ENCODE measurements around the gene ARHGAP18. TPM values are rescaled to one million over a fixed set of nuclear protein-coding genes. Genes with fewer than 3 reads are reported as not detected.

ARHGAP18 gene
- total and polyA plus RNA-seq, 7 donors, result 1.6 to 6.8 (median 5.5) TPM

- no peak overlapping the region for H3K27ac ChIP-seq
- H3K9me3 ChIP-seq, result no peaks in the 10 kb centered on the region
- DNase-seq (no peak), ATAC-seq (no peak)
- WGBS, 3 donors, result 80 to 93% (median 87%) methylated on average over 2 of the region's 2 CpGs
- no peak for TF ChIP-seq CTCF (IDR thresholded peaks at IDR 0.05)
- H3K4me1 ChIP-seq, result no peaks in the 10 kb centered on the region
- intact Hi-C loops (cut with DNase I), result no loop called here
- no peaks in the 10 kb centered on the region for H3K27me3 ChIP-seq (ENCODE audit: insufficient read depth in 3 of 3, low read length in 2 of 3)
- peaks cover 0 to 17% of the 10 kb centered on the region in 2 donors for H3K36me3 ChIP-seq (ENCODE audit: insufficient read depth in 1 of 2, low read depth in 1 of 2)
- H3K4me3 ChIP-seq, result no peak overlapping the region
Observed at GRCh38 chr6:129603741-129604140, 106.2 kb downstream of the ARHGAP18 start.

GRCh38 chr6:129601323-129601722 is 108.7 kb downstream of the ARHGAP18 start:
- H3K4me1 ChIP-seq, result no peaks in the 10 kb centered on the region
- H3K27me3 ChIP-seq (ENCODE audit: insufficient read depth in 3 of 3, low read length in 2 of 3), result no peaks in the 10 kb centered on the region
- H3K27ac ChIP-seq, result no peak overlapping the region
- no peak for TF ChIP-seq CTCF (IDR thresholded peaks at IDR 0.05)
- H3K36me3 ChIP-seq (ENCODE audit: insufficient read depth in 1 of 2, low read depth in 1 of 2), result peaks cover 0 to 17% of the 10 kb centered on the region in 2 donors
- H3K9me3 ChIP-seq, result no peaks in the 10 kb centered on the region
- DNase-seq (no peak), ATAC-seq (no peak)
- WGBS, 3 donors, result 79 to 97% (median 94%) methylated on average over 3 of the region's 3 CpGs
- no peak overlapping the region for H3K4me3 ChIP-seq
- intact Hi-C loops (cut with DNase I), result loop anchor here in 1 of 2 donors (1.0 kb wide), 1 partner anchor 129 kb away; no protein-coding TSS in a partner anchor

DNA sequence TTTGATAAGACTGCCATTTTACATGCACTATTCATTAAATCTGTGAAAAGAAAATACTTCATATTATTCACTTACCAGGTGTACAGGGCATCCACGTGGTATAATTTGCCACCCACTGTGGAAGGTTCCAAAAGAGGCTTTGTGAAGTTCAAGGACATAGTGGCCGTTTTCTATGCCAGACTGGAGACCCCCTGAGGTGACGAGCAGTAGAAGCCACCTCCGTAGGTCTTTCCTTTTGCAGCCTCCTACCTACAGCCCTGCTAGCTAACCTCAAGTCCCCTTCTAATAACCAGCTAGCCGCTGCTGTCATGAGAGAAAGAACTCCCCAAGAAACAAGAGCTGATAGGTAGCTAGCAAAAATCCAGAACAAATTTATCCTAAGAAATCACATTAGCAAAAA is 110.5 kb downstream of the ARHGAP18 start:
- TF ChIP-seq CTCF (IDR thresholded peaks at IDR 0.05), result no peak
- Histone ChIP-seq H3K9me3 (no peaks in the 10 kb centered on the region), H3K27ac (no peak overlapping the region), H3K27me3 (ENCODE audit: insufficient read depth in 3 of 3, low read length in 2 of 3) (no peaks in the 10 kb centered on the region), H3K4me3 (no peak overlapping the region), H3K36me3 (ENCODE audit: insufficient read depth in 1 of 2, low read depth in 1 of 2) (peaks cover 0 to 19% of the 10 kb centered on the region in 2 donors), H3K4me1 (no peaks in the 10 kb centered on the region)
- intact Hi-C loops (cut with DNase I), result loop anchor here (5.0 to 10.0 kb wide), 3 partner anchors 133 to 423 kb away; no protein-coding TSS in a partner anchor
- 70 to 91% (median 77%) methylated on average over 5 of the region's 5 CpGs for WGBS, 3 donors
- peak in 1 of 4 donors; percentile 31 for ATAC-seq
- no peak for DNase-seq

- 53 to 55% (median 55%) methylated on average over 6 of the region's 6 CpGs for WGBS, 3 donors
- Histone ChIP-seq H3K9me3 (no peaks in the 10 kb centered on the region), H3K4me1 (no peaks in the 10 kb centered on the region), H3K27me3 (ENCODE audit: insufficient read depth in 3 of 3, low read length in 2 of 3) (no peaks in the 10 kb centered on the region), H3K4me3 (no peak overlapping the region), H3K27ac (no peak overlapping the region), H3K36me3 (ENCODE audit: insufficient read depth in 1 of 2, low read depth in 1 of 2) (peaks cover 0 to 25% of the 10 kb centered on the region in 2 donors)
- no peak for DNase-seq
- intact Hi-C loops (cut with DNase I), result loop anchor here (5.0 to 10.0 kb wide), 3 partner anchors 134 to 424 kb away; no protein-coding TSS in a partner anchor
- peak; percentile 91 for TF ChIP-seq CTCF (IDR thresholded peaks at IDR 0.05)
- ATAC-seq, result peak; percentile 68 to 93 (median 78)
Observed at GRCh38 chr6:129598244-129599187, 111.5 kb downstream of the ARHGAP18 start.

Measured in psoas muscle (tissue), 8 donors.